SK-N-SH (cell line): ENCODE results near the gene MYADML2.

Source experiments
- CTCF ChIP-seq: fragments of 200-600 bp; sonication (generic); IDR thresholded peaks from 2 replicates; pipeline ENCODE4 v1.6.1; 2017; ENCODE audit warnings: antibody characterized with exemption, mild to moderate bottlenecking, moderate library complexity
- FOSL2 ChIP-seq: IDR thresholded peaks from 2 replicates; pipeline ENCODE4 v1.4.0; 2012; ENCODE audit warnings: low read depth, mild to moderate bottlenecking, moderate library complexity, borderline replicate concordance
- JUND ChIP-seq: IDR thresholded peaks from 2 replicates; pipeline ENCODE4 v1.4.0; 2012
- POLR2AphosphoS5 ChIP-seq: IDR thresholded peaks from 2 replicates; pipeline ENCODE4 v1.6.1; 2012; ENCODE audit warnings: low read depth, low read length
- RCOR1 ChIP-seq: fragments of 150-350 bp; IDR thresholded peaks from 2 replicates; pipeline ENCODE4 v1.6.1; 2017; ENCODE audit warnings: antibody characterized with exemption, low read length
- REST ChIP-seq: IDR thresholded peaks from 2 replicates; pipeline ENCODE4 v1.6.1; 2012; ENCODE audit warnings: mild to moderate bottlenecking, low read depth, low read length, moderate library complexity
- RFX5 ChIP-seq: IDR thresholded peaks from 2 replicates; pipeline ENCODE4 v1.6.1; 2012; ENCODE audit warnings: mild to moderate bottlenecking, improper control_type of control experiment, low read length
- RXRA ChIP-seq: IDR thresholded peaks from 2 replicates; pipeline ENCODE4 v1.4.0; 2012; ENCODE audit warnings: low read depth, mild to moderate bottlenecking, borderline replicate concordance
- SIN3A ChIP-seq: IDR thresholded peaks from 2 replicates; pipeline ENCODE4 v1.6.1; 2012; ENCODE audit warnings: low read depth, mild to moderate bottlenecking, low read length, moderate library complexity, borderline replicate concordance
- SMC3 ChIP-seq: IDR thresholded peaks from 2 replicates; pipeline ENCODE4 v1.6.1; 2012; ENCODE audit warnings: low read depth, low read length, improper control_type of control experiment
- USF2 ChIP-seq: fragments of 150-350 bp; IDR thresholded peaks from 2 replicates; pipeline ENCODE4 v1.6.1; 2017; ENCODE audit warnings: antibody characterized with exemption, low read length, low read depth, borderline replicate concordance

GRCh38 chr17:81995463-81996231 is 48.6 kb upstream of the MYADML2 start:
- TF ChIP-seq CTCF (no peak), SIN3A (no peak), JUND (no peak), POLR2AphosphoS5 (no peak), SMC3 (no peak), USF2 (no peak), REST (no peak), RFX5 (no peak), FOSL2 (no peak), RXRA (no peak), RCOR1 (no peak)
